HEK293T (cell line): Measurements from ENCODE around the gene ADTRP.

Source experiments
- ELF4 ChIP-seq: fragments of 450-650 bp; IDR thresholded peaks from 2 replicates; pipeline ENCODE4 v1.6.1; 2017; ENCODE audit warnings: antibody characterized with exemption
- FOXM1 ChIP-seq: fragments of 450-650 bp; IDR thresholded peaks from 2 replicates; pipeline ENCODE4 v1.6.1; 2017; ENCODE audit warnings: mild to moderate bottlenecking, borderline replicate concordance
- L3MBTL2 ChIP-seq: fragments of 450-650 bp; conservative IDR thresholded peaks from 2 replicates; pipeline ENCODE4 v1.6.1; 2016; ENCODE audit warnings: mild to moderate bottlenecking
- TF ChIP-seq, protein P1 (sequence below): fragments of 450-650 bp; IDR thresholded peaks from 2 replicates; pipeline ENCODE4 v1.6.1; 2016

DNA sequence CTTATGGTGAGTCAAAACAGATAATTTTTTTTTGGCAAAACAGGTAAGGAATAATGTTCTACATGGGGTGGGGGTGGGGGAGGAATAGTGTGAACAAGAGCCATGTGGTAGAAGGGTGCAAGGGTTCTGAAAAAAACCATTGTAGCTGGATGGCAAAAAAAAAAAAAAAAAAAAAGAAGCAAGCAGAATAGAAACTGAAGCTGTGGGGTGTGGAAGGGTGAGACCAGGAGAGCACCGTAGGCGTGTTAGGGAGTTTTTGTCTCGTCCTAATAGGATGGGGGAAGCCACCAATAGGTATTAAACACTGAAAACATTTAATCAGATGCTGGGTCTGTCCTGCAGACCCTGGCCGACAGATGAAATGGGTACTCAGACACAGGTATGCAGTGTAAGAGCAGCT is 110.1 kb downstream of the ADTRP start:
- TF ChIP-seq, protein P1, sequence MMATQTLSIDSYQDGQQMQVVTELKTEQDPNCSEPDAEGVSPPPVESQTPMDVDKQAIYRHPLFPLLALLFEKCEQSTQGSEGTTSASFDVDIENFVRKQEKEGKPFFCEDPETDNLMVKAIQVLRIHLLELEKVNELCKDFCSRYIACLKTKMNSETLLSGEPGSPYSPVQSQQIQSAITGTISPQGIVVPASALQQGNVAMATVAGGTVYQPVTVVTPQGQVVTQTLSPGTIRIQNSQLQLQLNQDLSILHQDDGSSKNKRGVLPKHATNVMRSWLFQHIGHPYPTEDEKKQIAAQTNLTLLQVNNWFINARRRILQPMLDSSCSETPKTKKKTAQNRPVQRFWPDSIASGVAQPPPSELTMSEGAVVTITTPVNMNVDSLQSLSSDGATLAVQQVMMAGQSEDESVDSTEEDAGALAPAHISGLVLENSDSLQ: no peak
- TF ChIP-seq L3MBTL2 (no peak), ELF4 (no peak), FOXM1 (no peak)
